Transverse colon (tissue), 4 donors: ENCODE measurements around the gene POLE. TPM values are rescaled to one million over a fixed set of nuclear protein-coding genes. Genes with fewer than 3 reads are reported as not detected.
A peak's percentile ranks its signal among the peaks of the same experiment; 100 is the strongest.

Experiments used
- DNase-seq: peaks from one replicate; pipeline ENCODE4 v3.0.0-alpha.2; 2019
- H3K27ac ChIP-seq, 4 donors: fragments of 200-600 bp; sonication (generic); 2 replicates each; pipeline ENCODE4 v1.5.1; 2016 to 2018; ENCODE audit warnings: inconsistent platforms in 4 of 4
- H3K27me3 ChIP-seq: fragments of 200-600 bp; sonication (generic); 2 replicates; pipeline ENCODE4 v1.5.1; 2017; ENCODE audit warnings: inconsistent platforms
- H3K36me3 ChIP-seq, 4 donors: fragments of 200-600 bp; sonication (generic); 2 replicates each; pipeline ENCODE4 v1.5.1; 2017 to 2019; ENCODE audit warnings: inconsistent platforms in 4 of 4
- H3K4me1 ChIP-seq, 4 donors: fragments of 200-600 bp; sonication (generic); 2 replicates each; pipeline ENCODE4 v1.5.1; 2017 to 2020; ENCODE audit warnings: inconsistent platforms in 4 of 4
- H3K4me3 ChIP-seq, 4 donors: fragments of 200-600 bp; sonication (generic); 1 replicate in 1 of 4; 2 replicates in 3 of 4; pipeline versions ENCODE4 v1.5.1 to v1.6.1; 2017 to 2019; ENCODE audit warnings: inconsistent platforms in 4 of 4
- H3K9me3 ChIP-seq, 2 donors: fragments of 200-600 bp; sonication (generic); 2 replicates each; pipeline ENCODE4 v1.5.1; 2017 to 2019; ENCODE audit warnings: inconsistent platforms in 2 of 2
- CTCF ChIP-seq, 5 experiments: fragments of 200-600 bp in 3 of 5; fragments of 450-650 bp in 2 of 5; sonication (generic) in 3 of 5; IDR thresholded peaks; 1 replicate in 2 of 5; 2 replicates in 3 of 5; pipeline ENCODE4 v1.5.1; 2016 to 2017; ENCODE audit warnings: antibody characterized with exemption in 5 of 5, inconsistent platforms in 3 of 5, mild to moderate bottlenecking in 2 of 5, moderate library complexity in 1 of 5
- EP300 ChIP-seq: sonication (generic); formaldehyde crosslinking; IDR thresholded peaks from one replicate; pipeline ENCODE4 v1.6.1; 2017; ENCODE audit warnings: antibody characterized with exemption, low read depth
- POLR2A ChIP-seq: fragments of 450-650 bp; IDR thresholded peaks from one replicate; pipeline ENCODE4 v1.6.1; 2016; ENCODE audit warnings: antibody characterized with exemption, mild to moderate bottlenecking, moderate library complexity
- POLR2AphosphoS5 ChIP-seq, 3 donors: sonication (generic); formaldehyde crosslinking; IDR thresholded peaks; one replicate each; pipeline ENCODE4 v1.6.1; 2016; ENCODE audit warnings: antibody characterized with exemption in 3 of 3
- WGBS, 2 donors: methylation state at CpG; one replicate each; pipeline ENCODE4 v1.1.5; 2018; ENCODE audit warnings: low coverage in 1 of 2; 5-methylcytosine and 5-hydroxymethylcytosine counted together
- in situ Hi-C, 4 donors: fragments of 200-750 bp; cut with MboI; loops; one replicate each; pipeline versions ENCODE4 v1.15.0 to v1.15.1; 2017; ENCODE audit warnings: low sequenced_read_pairs in 3 of 4, low pct_ligation_motif_present in 1 of 4, low pct_unique_long_range_greater_than_20kb in 1 of 4
- intact Hi-C: fragments of 100-400 bp; cut with DNase I; formaldehyde crosslinking; loops from one replicate; pipeline ENCODE4 v1.15.1; 2023; ENCODE audit warnings: low total_unique reads
- total RNA-seq, 4 donors: library from RNA; depleted of rRNA; stranded (reverse); fragments of >200 nt; gene quantifications; one replicate each; pipeline ENCODE4 v1.1.0, GENCODE V29; 2016

The POLE gene
- total RNA-seq, 4 donors from 2014 or later: 57.0 to 204 (median 74.1) TPM

DNA sequence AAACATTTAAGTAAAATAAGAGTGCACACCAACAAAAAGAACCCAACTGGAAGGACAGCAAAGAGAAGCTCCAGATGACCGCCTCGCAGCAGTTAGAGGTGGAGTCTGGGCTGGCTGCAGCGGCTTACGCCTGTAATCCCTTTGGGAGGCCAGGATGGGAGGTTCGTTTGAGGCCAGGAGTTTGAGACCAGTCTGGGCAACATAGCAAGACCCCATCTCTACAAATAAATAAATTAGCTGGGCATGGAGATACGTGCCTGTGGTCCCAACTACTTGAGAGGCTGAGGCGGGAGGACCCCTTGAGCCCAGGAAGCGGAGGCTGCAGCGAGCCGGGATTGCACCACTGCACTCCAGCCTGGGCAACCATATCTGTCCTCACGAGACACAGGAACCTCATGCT, 92.0 kb downstream of the POLE start:
- Histone ChIP-seq H3K9me3 (no peaks in the 10 kb centered on the region), H3K27ac (no peak overlapping the region), H3K27me3 (peaks cover 14% of the 10 kb centered on the region), H3K36me3 (no peaks in the 10 kb centered on the region), H3K4me3 (no peak overlapping the region), H3K4me1 (peaks cover 2 to 17% (median 10%) of the 10 kb centered on the region in 4 donors)
- no peak for DNase-seq
- intact Hi-C loops: no loop called here
- TF ChIP-seq POLR2AphosphoS5 (IDR thresholded peaks at IDR 0.05) (no peak), EP300 (no peak), POLR2A (no peak), CTCF (IDR thresholded peaks at IDR 0.05) (no peak)
- WGBS, 2 donors: 71 to 73% methylated on average over 6 to 11 of the region's 11 CpGs
- in situ Hi-C loops: no loop called here

DNA sequence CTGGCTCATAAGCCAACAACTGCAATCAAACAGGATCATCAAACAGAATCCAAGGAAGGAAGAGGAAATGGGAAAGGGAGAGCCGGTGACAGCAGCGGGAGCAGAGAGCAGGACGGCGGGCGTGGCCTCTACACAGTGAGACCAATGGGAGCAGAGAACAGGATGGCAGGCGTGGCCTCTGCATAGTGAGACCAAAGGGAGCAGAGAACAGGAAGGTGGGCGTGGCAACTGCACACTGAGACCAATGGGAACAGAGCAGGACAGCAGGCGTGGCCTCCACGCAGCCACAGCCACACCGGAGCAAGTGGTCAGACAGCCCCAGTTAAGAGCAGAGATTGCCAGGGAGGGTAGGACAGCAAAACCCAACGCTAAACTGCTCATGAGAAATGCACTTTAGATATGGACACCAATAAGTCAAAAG, 93.2 kb downstream of the POLE start:
- intact Hi-C loops: no loop called here
- in situ Hi-C loops: no loop called here
- 7 to 13% methylated on average over 5 to 11 of the region's 11 CpGs for WGBS, 2 donors
- Histone ChIP-seq H3K27me3 (peaks cover 11% of the 10 kb centered on the region), H3K4me1 (peaks cover 2 to 13% (median 9%) of the 10 kb centered on the region in 4 donors), H3K27ac (peak overlapping the region in 3 of 4 donors; percentile 45 to 60 (median 58)), H3K4me3 (peak overlapping the region in 3 of 4 donors; percentile 11 to 43 (median 23)), H3K36me3 (no peaks in the 10 kb centered on the region), H3K9me3 (no peaks in the 10 kb centered on the region)
- TF ChIP-seq EP300: no peak
- TF ChIP-seq POLR2A: peak; percentile 31
- peak; percentile 95 for DNase-seq

GRCh38 chr12:132593521-132593920, 93.6 kb downstream of the POLE start:
- DNase-seq: no peak
- intact Hi-C loops (no loop called here), in situ Hi-C loops (no loop called here)
- 52 to 64% methylated on average over 4 to 18 of the region's 18 CpGs for WGBS, 2 donors
- Histone ChIP-seq H3K9me3 (no peaks in the 10 kb centered on the region), H3K4me3 (peak overlapping the region in 3 of 4 donors; percentile 11 to 43 (median 23)), H3K27ac (peak overlapping the region in 3 of 4 donors; percentile 45 to 60 (median 58)), H3K27me3 (peaks cover 11% of the 10 kb centered on the region), H3K36me3 (no peaks in the 10 kb centered on the region), H3K4me1 (peaks cover 2 to 9% (median 7%) of the 10 kb centered on the region in 4 donors)
- TF ChIP-seq EP300 (no peak), CTCF (IDR thresholded peaks at IDR 0.05) (no peak), POLR2A (no peak), POLR2AphosphoS5 (IDR thresholded peaks at IDR 0.05) (no peak)

DNA sequence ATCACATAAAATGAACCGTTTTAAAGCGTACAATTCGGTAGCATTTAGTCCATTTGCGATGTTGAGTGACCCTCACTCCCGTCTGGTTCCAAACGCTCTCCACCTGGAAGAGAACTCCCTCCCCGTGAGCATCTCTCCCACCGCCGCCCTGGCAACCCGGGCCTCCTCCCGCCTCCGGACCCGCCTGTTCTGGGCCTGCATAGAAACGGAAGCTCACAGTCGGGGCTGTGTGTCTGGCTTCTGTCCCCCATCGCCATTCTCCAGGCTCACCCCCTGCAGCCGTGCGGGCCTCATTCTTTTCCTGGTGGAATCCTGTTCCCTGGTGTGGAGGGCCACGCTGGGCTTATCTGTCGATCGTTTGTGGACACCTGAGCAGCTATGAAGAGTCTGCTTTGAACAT, 94.1 kb downstream of the POLE start:
- WGBS, 2 donors: 73 to 77% methylated on average over 4 to 21 of the region's 21 CpGs

More for the DNA sequence above, 94.1 kb downstream of the POLE start:
- in situ Hi-C loops: no loop called here
- H3K27me3 ChIP-seq: peaks cover 11% of the 10 kb centered on the region
- peak overlapping the region in 1 of 4 donors; percentile 58 for H3K27ac ChIP-seq
- intact Hi-C loops: no loop called here
- peaks cover 2 to 9% (median 6%) of the 10 kb centered on the region in 4 donors for H3K4me1 ChIP-seq
- no peak overlapping the region for H3K4me3 ChIP-seq
- no peaks in the 10 kb centered on the region for H3K9me3 ChIP-seq
- H3K36me3 ChIP-seq: no peaks in the 10 kb centered on the region
- DNase-seq: no peak
- TF ChIP-seq CTCF (IDR thresholded peaks at IDR 0.05): no peak
- no peak for TF ChIP-seq EP300
- no peak for TF ChIP-seq POLR2AphosphoS5 (IDR thresholded peaks at IDR 0.05)
- TF ChIP-seq POLR2A: no peak
